HEK293 (cell line): ENCODE results near the gene FZR1.
A peak's percentile ranks its signal among the peaks of the same experiment; 100 is the strongest.

ENCODE experiments used
- CTCF ChIA-PET: fragments of 350-600 bp; formaldehyde crosslinking; extraction: SDS; loops from one replicate; lab custom pipeline; 2021; ENCODE audit warnings: antibody characterized with exemption; lab: Yijun Ruan, JAX
- POLR2A ChIA-PET: fragments of 300-600 bp; formaldehyde crosslinking; extraction: SDS; loops from one replicate; lab custom pipeline; 2020; ENCODE audit warnings: antibody characterized with exemption, inconsistent platforms; lab: Yijun Ruan, JAX
- H3K27ac ChIP-seq: fragments of 200-500 bp; sonication (Bioruptor generic); 2 replicates; pipeline ENCODE4 v1.5.1; 2014; ENCODE audit warnings: low read depth, low read length, control low read depth, inconsistent platforms; ENCODE audit errors: extremely low read depth
- H3K36me3 ChIP-seq, 2 experiments: fragments of 200-500 bp in 1 of 2; sonication (Bioruptor generic) in 1 of 2; 1 replicate in 1 of 2; 2 replicates in 1 of 2; pipeline ENCODE4 v1.5.1; 2014 to 2017; ENCODE audit warnings: inconsistent platforms in 2 of 2, low read length in 2 of 2; ENCODE audit not compliant: control insufficient read depth in 2 of 2, insufficient read depth in 1 of 2
- H3K4me1 ChIP-seq: fragments of 200-500 bp; sonication (Bioruptor generic); 2 replicates; pipeline ENCODE4 v1.5.1; 2014; ENCODE audit warnings: mild to moderate bottlenecking, low read length, inconsistent platforms; ENCODE audit not compliant: control insufficient read depth, insufficient read depth
- H3K4me3 ChIP-seq: 2 replicates; pipeline ENCODE4 v1.5.1; 2011; ENCODE audit warnings: low read depth, mild to moderate bottlenecking, control low read depth, low read length, moderate library complexity
- H3K9me3 ChIP-seq: fragments of 200-500 bp; sonication (Bioruptor generic); 2 replicates; pipeline ENCODE4 v1.5.1; 2014; ENCODE audit warnings: low read depth, low read length, inconsistent platforms; ENCODE audit not compliant: control insufficient read depth, insufficient read depth
- EGR2 ChIP-seq: fragments of 450-650 bp; formaldehyde crosslinking; IDR thresholded peaks from 2 replicates; pipeline ENCODE4 v1.5.1; 2016; ENCODE audit warnings: low read depth, missing biosample characterization, missing genetic modification characterization
- GLI4 ChIP-seq: fragments of 450-650 bp; formaldehyde crosslinking; IDR thresholded peaks from 2 replicates; pipeline ENCODE4 v1.5.1; 2016; ENCODE audit warnings: missing biosample characterization, missing genetic modification characterization
- GLIS2 ChIP-seq: fragments of 450-650 bp; formaldehyde crosslinking; IDR thresholded peaks from 2 replicates; pipeline ENCODE4 v1.5.1; 2016; ENCODE audit warnings: missing biosample characterization, missing genetic modification characterization
- HOXA7 ChIP-seq: sonication (generic); formaldehyde crosslinking; IDR thresholded peaks from 2 replicates; pipeline ENCODE4 v1.8.1; 2022; ENCODE audit warnings: missing genetic modification reagents, borderline replicate concordance
- PATZ1 ChIP-seq: fragments of 450-650 bp; formaldehyde crosslinking; IDR thresholded peaks from 2 replicates; pipeline ENCODE4 v1.5.1; 2016; ENCODE audit warnings: missing biosample characterization, missing genetic modification characterization
- SP2 ChIP-seq: fragments of 450-650 bp; formaldehyde crosslinking; IDR thresholded peaks from 2 replicates; pipeline ENCODE4 v1.5.1; 2016; ENCODE audit warnings: missing biosample characterization, missing genetic modification characterization
- ZBTB17 ChIP-seq: fragments of 450-650 bp; formaldehyde crosslinking; IDR thresholded peaks from 2 replicates; pipeline ENCODE4 v1.5.1; 2016; ENCODE audit warnings: missing biosample characterization, missing genetic modification characterization
- ZBTB26 ChIP-seq: fragments of 450-650 bp; formaldehyde crosslinking; optimal IDR thresholded peaks from 2 replicates; pipeline ENCODE3; 2016; ENCODE audit warnings: missing biosample characterization, mild to moderate bottlenecking, missing genetic modification characterization
- ZBTB48 ChIP-seq: fragments of 450-650 bp; formaldehyde crosslinking; IDR thresholded peaks from 2 replicates; pipeline ENCODE4 v1.5.1; 2016; ENCODE audit warnings: missing biosample characterization, missing genetic modification characterization
- ZFHX2 ChIP-seq: fragments of 450-650 bp; formaldehyde crosslinking; conservative IDR thresholded peaks from 2 replicates; pipeline ENCODE4 v1.5.1; 2016; ENCODE audit warnings: missing biosample characterization, missing genetic modification characterization
- ZNF24 ChIP-seq: fragments of 450-650 bp; formaldehyde crosslinking; IDR thresholded peaks from 2 replicates; pipeline ENCODE4 v1.5.1; 2016; ENCODE audit warnings: missing biosample characterization, missing genetic modification characterization
- ZNF248 ChIP-seq: fragments of 450-650 bp; formaldehyde crosslinking; IDR thresholded peaks from 2 replicates; pipeline ENCODE4 v1.5.1; 2017; ENCODE audit warnings: missing biosample characterization, missing genetic modification characterization
- ZNF274 ChIP-seq, 2 experiments: fragments of 200-500 bp in 1 of 2; fragments of 450-650 bp in 1 of 2; sonication (Bioruptor generic) in 1 of 2; formaldehyde crosslinking in 1 of 2; IDR thresholded peaks; 2 replicates each; pipeline versions ENCODE4 v1.5.1 to v1.6.1; 2014 to 2016; ENCODE audit warnings: borderline replicate concordance in 1 of 2, inconsistent platforms in 1 of 2, low read length in 1 of 2, missing biosample characterization in 1 of 2, missing genetic modification characterization in 1 of 2
- ZNF311 ChIP-seq: fragments of 450-650 bp; formaldehyde crosslinking; IDR thresholded peaks from 2 replicates; pipeline ENCODE4 v1.5.1; 2017; ENCODE audit warnings: missing biosample characterization, missing genetic modification characterization, borderline replicate concordance
- ZNF350 ChIP-seq: fragments of 450-650 bp; formaldehyde crosslinking; IDR thresholded peaks from 2 replicates; pipeline ENCODE4 v1.5.0; 2017; ENCODE audit warnings: missing biosample characterization, mild to moderate bottlenecking, missing genetic modification characterization
- ZNF366 ChIP-seq: fragments of 450-650 bp; formaldehyde crosslinking; conservative IDR thresholded peaks from 2 replicates; pipeline ENCODE4 v1.5.1; 2016; ENCODE audit warnings: missing biosample characterization, missing genetic modification characterization
- ZNF510 ChIP-seq: fragments of 450-650 bp; formaldehyde crosslinking; IDR thresholded peaks from 2 replicates; pipeline ENCODE4 v1.5.1; 2018; ENCODE audit warnings: mild to moderate bottlenecking, missing genetic modification characterization, missing biosample characterization; ENCODE audit not compliant: insufficient replicate concordance
- ZNF600 ChIP-seq: fragments of 450-650 bp; formaldehyde crosslinking; IDR thresholded peaks from 2 replicates; pipeline ENCODE4 v1.5.1; 2016; ENCODE audit warnings: missing biosample characterization, missing genetic modification characterization
- ZNF621 ChIP-seq: fragments of 450-650 bp; formaldehyde crosslinking; IDR thresholded peaks from 2 replicates; pipeline ENCODE4 v1.5.1; 2017; ENCODE audit warnings: missing biosample characterization, missing genetic modification characterization
- ZNF629 ChIP-seq: fragments of 450-650 bp; formaldehyde crosslinking; IDR thresholded peaks from 2 replicates; pipeline ENCODE4 v1.5.1; 2017; ENCODE audit warnings: missing biosample characterization, missing genetic modification characterization
- ZNF654 ChIP-seq: fragments of 450-650 bp; formaldehyde crosslinking; IDR thresholded peaks from 2 replicates; pipeline ENCODE4 v1.5.1; 2016; ENCODE audit warnings: low read depth, missing biosample characterization, missing genetic modification characterization
- ZNF664 ChIP-seq: fragments of 450-650 bp; formaldehyde crosslinking; IDR thresholded peaks from 2 replicates; pipeline ENCODE4 v1.5.1; 2016; ENCODE audit warnings: missing biosample characterization, missing genetic modification characterization
- ZNF670 ChIP-seq: fragments of 450-650 bp; formaldehyde crosslinking; IDR thresholded peaks from 2 replicates; pipeline ENCODE4 v1.5.1; 2016; ENCODE audit warnings: missing biosample characterization, missing genetic modification characterization, low read depth
- ZNF747 ChIP-seq: fragments of 450-650 bp; formaldehyde crosslinking; IDR thresholded peaks from 2 replicates; pipeline ENCODE4 v1.5.1; 2016; ENCODE audit warnings: missing biosample characterization, missing genetic modification characterization
- ZNF785 ChIP-seq: fragments of 450-650 bp; formaldehyde crosslinking; IDR thresholded peaks from 2 replicates; pipeline ENCODE4 v1.5.1; 2016; ENCODE audit warnings: missing biosample characterization, missing genetic modification characterization
- ZSCAN18 ChIP-seq: fragments of 450-650 bp; formaldehyde crosslinking; IDR thresholded peaks from 2 replicates; pipeline ENCODE4 v1.5.1; 2016; ENCODE audit warnings: missing biosample characterization, missing genetic modification characterization

FZR1 gene

GRCh38 chr19:3474614-3475013, 31.5 kb upstream of the FZR1 start:
- CTCF ChIA-PET: interaction anchor here (0.6 to 6.4 kb wide), 3 partner anchors 143 to 942 kb away, joined by 3 to 72 read pairs (median 4); no protein-coding TSS in a partner anchor

GRCh38 chr19:3475449-3475848, 30.7 kb upstream of the FZR1 start:
- H3K27ac ChIP-seq: no peak overlapping the region
- H3K9me3 ChIP-seq: no peaks in the 10 kb centered on the region
- no peak overlapping the region for H3K4me3 ChIP-seq
- no peaks in the 10 kb centered on the region for H3K36me3 ChIP-seq
- POLR2A ChIA-PET: no interaction called here
- H3K4me1 ChIP-seq: no peaks in the 10 kb centered on the region
- CTCF ChIA-PET: interaction anchor here (0.6 kb wide), 1 partner anchor 25 kb away, joined by 3 read pairs; the partner anchor contains the start of gene DOHH
- TF ChIP-seq GLI4 (tag by site-specific recombination): no peak
- TF ChIP-seq ZFHX2 (tag by site-specific recombination): peak; percentile 100
- no peak for TF ChIP-seq ZNF600 (tag by site-specific recombination)
- TF ChIP-seq EGR2 (tag by site-specific recombination): peak; percentile 100
- 0 out of 2 replicates have a peak, but pooled peaks have one; percentile 12 for TF ChIP-seq SP2 (tag by site-specific recombination)
- TF ChIP-seq, all 188 proteins: peak for 3

More at GRCh38 chr19:3474614-3475013, 31.5 kb upstream of the FZR1 start:
- no peak overlapping the region for H3K4me3 ChIP-seq
- POLR2A ChIA-PET: interaction anchor here (1.1 kb wide), 1 partner anchor 167 kb away, joined by 3 read pairs; no protein-coding TSS in a partner anchor
- H3K27ac ChIP-seq: no peak overlapping the region
- H3K9me3 ChIP-seq: no peaks in the 10 kb centered on the region
- no peak for TF ChIP-seq ZNF621
- TF ChIP-seq GLIS2 (tag by site-specific recombination): no peak
- TF ChIP-seq ZNF24 (tag by site-specific recombination): no peak
- no peak for TF ChIP-seq ZSCAN18 (tag by site-specific recombination)
- TF ChIP-seq ZNF311 (tag by site-specific recombination): no peak
- TF ChIP-seq ZBTB26 (tag by site-specific recombination): no peak
- TF ChIP-seq ZNF350: no peak
- TF ChIP-seq ZNF274 (IDR thresholded peaks at IDR 0.05; ENCODE audit: low read length): no peak
- no peak for TF ChIP-seq ZNF274 (tag by site-specific recombination; IDR thresholded peaks at IDR 0.05; ENCODE audit: borderline replicate concordance)
- TF ChIP-seq HOXA7 (CRISPR knock-in tag): no peak
- no peak for TF ChIP-seq ZNF248 (tag by site-specific recombination)
- no peaks in the 10 kb centered on the region for H3K36me3 ChIP-seq
- H3K4me1 ChIP-seq: no peaks in the 10 kb centered on the region

- Histone ChIP-seq H3K4me1 (no peaks in the 10 kb centered on the region), H3K4me3 (no peak overlapping the region), H3K36me3 (no peaks in the 10 kb centered on the region), H3K9me3 (no peaks in the 10 kb centered on the region), H3K27ac (no peak overlapping the region)
- CTCF ChIA-PET: interaction anchor here (0.7 kb wide), 1 partner anchor 151 kb away, joined by 3 read pairs; no protein-coding TSS in a partner anchor
- POLR2A ChIA-PET: no interaction called here
- no peak for TF ChIP-seq ZNF747 (tag by site-specific recombination)
- peak; percentile 92 for TF ChIP-seq ZNF366 (tag by site-specific recombination)
- no peak for TF ChIP-seq PATZ1 (tag by site-specific recombination)
- TF ChIP-seq ZNF629 (tag by site-specific recombination): no peak
- no peak for TF ChIP-seq ZNF670
- peak; percentile 95 for TF ChIP-seq ZBTB17 (tag by site-specific recombination)
- no peak for TF ChIP-seq ZBTB48 (tag by site-specific recombination)
- 0 out of 2 replicates have a peak, but pooled peaks have one; percentile 12 for TF ChIP-seq ZNF785 (tag by site-specific recombination)
- no peak for TF ChIP-seq ZNF664 (tag by site-specific recombination)
- TF ChIP-seq ZNF510: no peak
- no peak for TF ChIP-seq ZNF654 (tag by site-specific recombination)
- TF ChIP-seq ZFHX2 (tag by site-specific recombination): peak; percentile 96
- TF ChIP-seq EGR2 (tag by site-specific recombination): peak; percentile 98
- TF ChIP-seq SP2 (tag by site-specific recombination): 0 out of 2 replicates have a peak, but pooled peaks have one; percentile 10
These were observed 29.3 kb upstream of the FZR1 start for GRCh38 chr19:3476830-3477229.
